ENCODE results near the gene TPRX2. TPM values are rescaled to one million over a fixed set of nuclear protein-coding genes. Genes with fewer than 3 reads are reported as not detected.

Gene TPRX2
- total RNA-seq, 4 donors from 2014 or later: not detected

- Histone ChIP-seq H3K9me3 (no peaks in the 10 kb centered on the region), H3K36me3 (no peaks in the 10 kb centered on the region), H3K27ac (no peak overlapping the region), H3K27me3 (peaks cover 0 to 64% (median 0%) of the 10 kb centered on the region in 4 donors), H3K4me1 (no peaks in the 10 kb centered on the region), H3K4me3 (no peak overlapping the region)
- TF ChIP-seq POLR2A (IDR thresholded peaks at IDR 0.05): no peak
- no peak for TF ChIP-seq CTCF (IDR thresholded peaks at IDR 0.05)
- intact Hi-C loops (cut with DNase I): no loop called here
- 68 to 73% methylated on average over 2 of the region's 2 CpGs for WGBS, 2 donors
- no peak for DNase-seq
Measured at GRCh38 chr19:47820410-47820809, 38.6 kb upstream of the TPRX2 start.

- no peak for TF ChIP-seq POLR2A (IDR thresholded peaks at IDR 0.05)
- no peak for TF ChIP-seq CTCF (IDR thresholded peaks at IDR 0.05)
- no peaks in the 10 kb centered on the region for H3K9me3 ChIP-seq
- intact Hi-C loops (cut with DNase I): no loop called here
- H3K27ac ChIP-seq: no peak within 1 kb of the TSS
- H3K36me3 ChIP-seq: no peaks in the 10 kb centered on the region
- H3K4me1 ChIP-seq: no peaks in the 10 kb centered on the region
- H3K27me3 ChIP-seq: peaks cover 0 to 64% (median 0%) of the 10 kb centered on the region in 4 donors
- WGBS, 2 donors: 44 to 79% methylated on average over 4 to 11 of the region's 15 CpGs
- DNase-seq: no peak
- H3K4me3 ChIP-seq: no peak within 1 kb of the TSS
Measured at GRCh38 chr19:47821460-47822020, 37.5 kb upstream of the TPRX2 start, which contains the start of gene CRX. Gene CRX, plus strand, starts transcription at chr19:47821937. Its CDS starts 12,507 bp downstream, at chr19:47834444.

GRCh38 chr19:47824396-47824795 is 34.6 kb upstream of the TPRX2 start:
- Histone ChIP-seq H3K4me1 (no peaks in the 10 kb centered on the region), H3K9me3 (no peaks in the 10 kb centered on the region), H3K36me3 (no peaks in the 10 kb centered on the region), H3K4me3 (no peak overlapping the region), H3K27me3 (peaks cover 0 to 52% (median 0%) of the 10 kb centered on the region in 4 donors), H3K27ac (no peak overlapping the region)
- no peak for DNase-seq
- intact Hi-C loops (cut with DNase I): no loop called here
- TF ChIP-seq CTCF (IDR thresholded peaks at IDR 0.05) (no peak), POLR2A (IDR thresholded peaks at IDR 0.05) (no peak)
- 84 to 93% methylated on average over 3 to 5 of the region's 6 CpGs for WGBS, 2 donors

- no peaks in the 10 kb centered on the region for H3K9me3 ChIP-seq
- no peak for DNase-seq
- intact Hi-C loops (cut with DNase I): no loop called here
- TF ChIP-seq POLR2A (IDR thresholded peaks at IDR 0.05) (no peak), CTCF (IDR thresholded peaks at IDR 0.05) (no peak)
- no peak overlapping the region for H3K4me3 ChIP-seq
- peaks cover 0 to 44% (median 0%) of the 10 kb centered on the region in 4 donors for H3K27me3 ChIP-seq
- no peak overlapping the region for H3K27ac ChIP-seq
- no peaks in the 10 kb centered on the region for H3K36me3 ChIP-seq
- WGBS, 2 donors: 78 to 90% methylated on average over 5 to 6 of the region's 6 CpGs
- no peaks in the 10 kb centered on the region for H3K4me1 ChIP-seq
Measured at GRCh38 chr19:47826800-47827199, 32.2 kb upstream of the TPRX2 start.

- no peaks in the 10 kb centered on the region for H3K9me3 ChIP-seq
- no peak for DNase-seq
- no peak overlapping the region for H3K4me3 ChIP-seq
- TF ChIP-seq POLR2A (IDR thresholded peaks at IDR 0.05) (no peak), CTCF (IDR thresholded peaks at IDR 0.05) (no peak)
- intact Hi-C loops (cut with DNase I): no loop called here
- 76 to 88% methylated on average over 4 of the region's 4 CpGs for whole genome bisulfite sequencing, 2 donors
- H3K27ac ChIP-seq: no peak overlapping the region
- peaks cover 0 to 35% (median 0%) of the 10 kb centered on the region in 4 donors for H3K27me3 ChIP-seq
- H3K36me3 ChIP-seq: no peaks in the 10 kb centered on the region
- no peaks in the 10 kb centered on the region for H3K4me1 ChIP-seq
Measured at GRCh38 chr19:47832723-47833122, 26.3 kb upstream of the TPRX2 start.
